ENCODE measurements around the gene SH3BP5L.

The SH3BP5L gene

DNA sequence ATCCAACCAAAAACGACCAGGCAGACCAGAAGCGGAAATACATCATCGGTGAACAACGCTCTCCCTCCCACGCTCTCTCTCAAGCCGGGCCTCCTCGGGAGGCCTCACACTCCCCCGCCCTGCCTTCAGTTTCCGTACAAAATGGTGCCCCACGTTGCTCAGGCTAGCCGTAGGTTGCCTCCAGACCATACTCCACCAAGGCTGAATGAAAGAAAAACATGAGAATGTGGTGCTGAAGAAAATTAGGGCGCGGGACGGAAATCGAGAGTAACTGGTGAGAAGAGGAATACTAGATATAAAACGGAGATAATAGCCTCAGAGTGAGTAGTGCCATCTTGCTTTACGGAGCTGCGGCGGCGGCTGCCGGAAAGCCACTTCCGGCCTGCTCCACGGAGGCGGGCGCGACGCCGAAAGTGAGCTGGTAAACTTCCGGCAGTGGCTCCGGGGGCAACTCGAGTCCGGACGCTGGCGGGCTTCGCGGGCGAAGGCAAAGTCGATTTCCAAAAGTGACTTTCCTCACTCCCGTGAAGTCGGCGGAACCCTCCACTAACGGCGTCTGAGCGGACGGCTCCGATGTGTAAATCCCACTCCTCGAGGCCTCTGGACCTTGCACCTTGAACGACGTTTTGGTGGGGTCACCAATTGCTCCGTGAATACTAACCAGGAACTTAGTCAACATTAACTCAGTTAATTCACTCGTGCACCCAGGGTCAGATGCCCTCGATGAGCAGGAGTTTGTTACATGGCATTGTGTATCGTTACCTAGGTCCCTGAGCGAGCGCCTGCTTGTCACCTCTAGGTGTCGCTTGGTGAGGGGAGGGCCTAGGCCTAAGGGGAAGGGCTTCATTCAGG is at the start of gene SH3BP5L:
Gene SH3BP5L, minus strand, starts transcription at position 7 of the 852 bp plus-strand sequence. CDS start 980 bp downstream, outside the sequence.
- in situ Hi-C loops (cut with MboI; ENCODE audit: low sequenced_read_pairs) = no loop called here

DNA sequence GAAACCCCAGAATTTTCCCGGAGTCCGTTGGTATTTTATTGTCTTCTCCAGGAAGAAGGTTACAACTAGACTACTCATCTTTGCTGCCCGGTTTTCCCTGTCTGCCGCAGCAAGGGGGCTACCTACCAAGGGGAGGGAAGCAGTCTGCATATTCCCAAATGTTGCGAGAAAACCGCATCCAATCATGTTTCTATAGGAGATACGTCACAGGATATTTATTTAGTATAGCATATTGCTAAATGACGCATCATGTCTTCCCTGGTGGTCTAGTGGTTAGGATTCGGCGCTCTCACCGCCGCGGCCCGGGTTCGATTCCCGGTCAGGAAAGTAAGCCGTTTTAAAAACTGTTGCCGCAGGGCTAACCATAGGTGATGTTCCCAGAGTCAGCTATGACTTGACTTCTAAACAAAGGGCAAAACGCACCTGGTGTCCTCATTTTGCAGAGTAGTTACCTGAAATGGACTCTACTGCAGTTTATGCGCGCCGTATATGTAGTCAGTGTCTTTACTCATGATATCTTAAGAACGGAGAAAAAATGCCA is 48.3 kb upstream of the SH3BP5L start:
- in situ Hi-C loops (cut with MboI; ENCODE audit: low sequenced_read_pairs) = no loop called here

DNA sequence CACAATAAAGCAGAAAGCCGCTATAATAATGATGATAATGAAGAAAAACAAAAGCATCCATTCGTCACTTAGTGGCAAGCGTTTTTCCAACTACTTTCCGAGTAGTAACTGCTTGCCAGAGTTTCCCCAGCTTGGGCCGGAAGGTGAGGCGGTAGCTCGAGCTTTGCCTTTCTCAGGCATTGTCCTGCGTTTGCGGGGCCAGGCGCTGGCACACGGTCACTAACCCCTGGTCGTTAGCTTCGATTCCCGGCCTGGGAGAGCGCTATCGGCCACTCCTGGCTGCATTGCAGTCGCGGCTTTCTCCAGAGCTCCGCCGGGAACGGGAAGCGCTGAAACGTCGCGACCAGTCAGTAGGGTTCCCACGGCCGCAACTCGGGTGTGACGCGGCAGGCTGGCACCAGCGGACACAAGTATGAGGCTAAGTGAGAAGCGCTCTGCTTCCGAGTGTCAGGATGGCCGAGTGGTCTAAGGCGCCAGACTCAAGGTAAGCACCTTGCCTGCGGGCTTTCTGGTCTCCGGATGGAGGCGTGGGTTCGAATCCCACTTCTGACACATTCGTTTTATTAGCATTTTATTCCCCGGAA is 47.8 kb upstream of the SH3BP5L start:
- in situ Hi-C loops (cut with MboI; ENCODE audit: low sequenced_read_pairs) = no loop called here

DNA sequence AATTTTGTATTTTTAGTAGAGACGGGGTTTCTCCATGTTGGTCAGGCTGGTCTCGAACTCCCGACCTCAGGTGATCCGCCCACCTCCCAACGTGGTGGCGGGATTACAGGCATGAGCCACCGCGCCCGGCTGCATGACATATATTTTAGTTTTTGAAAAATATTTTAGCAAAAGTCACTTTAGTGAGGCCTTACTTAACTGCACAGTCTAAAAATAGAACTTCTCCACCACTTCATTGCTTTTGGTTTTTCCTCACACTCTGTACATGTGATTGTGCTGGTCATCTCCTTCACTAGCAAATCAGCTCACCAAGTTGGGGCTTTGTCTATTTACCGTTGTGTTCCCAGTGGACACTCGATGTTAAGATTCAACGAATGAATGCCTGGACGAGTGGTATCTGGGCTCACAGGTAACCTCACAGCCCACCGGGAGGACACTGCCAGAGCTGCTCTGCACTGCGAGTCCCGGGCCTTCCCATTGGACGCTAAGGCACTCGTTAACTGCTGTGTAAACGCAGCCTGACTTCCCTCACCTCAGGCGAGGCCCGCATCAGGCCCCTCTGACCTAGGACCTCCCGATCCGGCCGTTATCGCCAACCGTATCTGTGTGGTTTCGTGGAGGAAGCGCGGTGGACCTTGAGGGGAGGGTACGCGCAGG is 47.2 kb upstream of the SH3BP5L start:
- in situ Hi-C loops (cut with MboI; ENCODE audit: low sequenced_read_pairs) = no loop called here

DNA sequence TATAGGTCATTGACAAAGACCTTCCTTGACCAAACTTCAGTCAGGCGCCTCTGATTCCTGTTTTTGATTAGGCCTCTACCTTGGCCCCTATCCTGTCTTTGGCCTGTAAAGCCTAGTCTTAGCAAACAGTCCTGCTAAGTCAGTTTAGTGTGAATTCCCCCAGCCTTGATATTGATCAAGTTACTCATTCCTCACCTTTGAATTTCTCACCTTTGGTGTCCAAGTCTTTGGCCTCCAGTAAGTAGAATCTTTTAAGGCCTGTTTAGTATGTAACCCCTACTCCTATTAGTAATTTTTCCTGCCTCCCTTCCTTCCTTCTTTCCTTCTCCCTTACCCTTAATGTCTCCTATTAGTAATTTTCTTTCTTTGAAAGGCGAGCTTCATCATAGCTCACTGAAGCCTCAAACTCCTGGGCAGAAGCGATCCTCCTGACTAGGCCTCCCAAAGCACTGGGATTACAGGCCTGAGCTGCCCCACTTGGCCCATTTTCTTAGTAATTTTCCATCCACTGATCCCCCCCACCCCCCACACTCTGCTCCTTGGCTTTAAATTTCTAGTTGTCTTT is 46.2 kb upstream of the SH3BP5L start:
- in situ Hi-C loops (cut with MboI; ENCODE audit: low sequenced_read_pairs) = no loop called here

DNA sequence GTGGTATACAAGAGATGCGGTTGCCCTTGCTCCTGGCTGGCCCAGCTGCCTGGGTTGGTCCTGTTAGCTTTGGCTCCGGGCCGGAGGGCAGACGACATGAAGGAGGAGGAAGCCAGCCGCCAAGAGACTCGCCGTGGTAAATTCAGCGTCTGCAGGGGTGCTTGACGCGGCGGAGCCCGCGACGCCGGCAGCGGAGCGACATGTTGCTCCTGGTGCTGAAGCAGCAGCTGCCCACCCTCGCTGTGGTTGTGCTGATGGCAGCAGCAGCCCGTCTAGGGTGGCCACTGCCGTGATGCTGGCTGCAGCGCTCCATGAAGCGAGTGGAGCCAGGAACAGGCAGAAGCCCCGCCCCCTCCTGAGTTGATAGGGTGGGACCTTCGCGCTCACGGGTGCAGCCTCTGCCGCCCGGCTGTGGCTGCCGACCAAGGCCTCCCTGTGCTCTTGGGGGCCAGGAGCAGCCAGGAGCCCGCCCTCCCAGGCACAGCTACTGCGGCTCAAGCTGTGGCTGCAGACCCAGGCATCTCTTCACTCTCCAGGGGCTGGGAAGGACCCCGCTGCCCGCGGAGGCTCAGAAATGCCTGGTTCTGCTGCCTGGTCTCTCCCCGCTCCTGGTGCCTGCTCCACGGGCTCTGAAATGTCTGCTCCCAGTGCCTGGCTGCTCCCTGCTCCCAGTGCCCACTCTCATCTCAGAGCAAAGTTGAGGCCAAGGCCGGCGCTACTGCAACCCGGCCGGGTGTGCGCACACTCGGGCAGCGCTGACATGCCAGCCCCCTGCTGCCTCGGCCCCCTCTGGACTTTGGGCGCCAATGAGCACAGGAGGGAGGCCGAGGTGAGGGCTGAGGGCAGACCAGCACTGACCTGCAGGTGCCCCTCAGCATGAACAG is 37.5 kb upstream of the SH3BP5L start:
- in situ Hi-C loops (cut with MboI; ENCODE audit: low sequenced_read_pairs) = no loop called here

DNA sequence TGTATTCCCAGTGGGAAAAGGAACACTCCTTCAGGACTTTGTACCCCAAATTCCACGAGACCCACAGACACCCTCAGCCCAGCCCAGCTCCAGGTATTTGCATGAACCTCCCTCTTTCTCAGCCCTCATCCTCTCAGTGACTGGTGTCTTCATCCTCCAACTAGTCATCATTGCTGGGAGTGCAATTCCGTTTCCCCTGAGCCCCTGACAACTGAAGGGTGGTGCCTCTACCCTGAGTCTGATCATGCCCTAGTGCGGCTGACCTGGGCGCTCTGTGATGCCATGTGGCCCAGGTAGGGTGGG is 36.9 kb upstream of the SH3BP5L start:
- in situ Hi-C loops (cut with MboI; ENCODE audit: low sequenced_read_pairs) = no loop called here

DNA sequence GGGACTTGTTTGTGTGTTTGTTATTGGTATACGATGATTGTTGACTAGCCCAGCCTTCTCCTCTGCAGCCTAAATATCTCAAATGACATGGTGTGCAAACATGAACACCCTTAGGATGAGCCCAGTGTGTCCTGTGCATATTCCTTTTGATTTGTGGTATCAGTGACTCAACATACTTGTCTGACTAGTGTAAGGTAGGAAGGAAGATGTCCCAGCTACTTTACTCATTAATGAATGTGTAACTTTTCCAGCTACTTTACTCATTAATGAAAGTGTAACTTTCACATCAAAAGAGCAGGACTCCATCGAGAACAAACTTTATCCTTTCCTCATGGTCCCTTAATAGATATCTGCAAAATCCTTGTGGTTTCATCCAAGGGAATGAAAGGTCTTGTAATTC is 35.9 kb upstream of the SH3BP5L start:
- in situ Hi-C loops (cut with MboI; ENCODE audit: low sequenced_read_pairs) = no loop called here

DNA sequence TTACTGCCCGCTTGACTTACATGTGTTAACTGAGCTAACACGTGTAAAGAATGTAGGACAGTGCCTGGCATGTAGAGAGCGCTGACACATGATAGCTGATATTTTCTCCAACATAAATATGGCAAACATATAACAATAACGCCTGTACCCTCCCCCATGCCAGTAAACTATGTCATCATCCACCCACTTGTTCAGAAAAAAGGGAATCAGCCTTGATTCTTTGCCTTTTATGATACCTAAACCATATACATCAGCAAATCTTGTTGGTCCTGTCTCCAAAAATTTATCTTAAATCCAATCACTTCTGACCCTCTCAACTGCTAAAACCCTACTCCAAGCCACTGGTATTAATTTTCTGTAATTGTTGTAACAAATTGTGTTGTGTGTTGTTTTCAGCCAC is 34.3 kb upstream of the SH3BP5L start:
- in situ Hi-C loops (cut with MboI; ENCODE audit: low sequenced_read_pairs) = no loop called here

DNA sequence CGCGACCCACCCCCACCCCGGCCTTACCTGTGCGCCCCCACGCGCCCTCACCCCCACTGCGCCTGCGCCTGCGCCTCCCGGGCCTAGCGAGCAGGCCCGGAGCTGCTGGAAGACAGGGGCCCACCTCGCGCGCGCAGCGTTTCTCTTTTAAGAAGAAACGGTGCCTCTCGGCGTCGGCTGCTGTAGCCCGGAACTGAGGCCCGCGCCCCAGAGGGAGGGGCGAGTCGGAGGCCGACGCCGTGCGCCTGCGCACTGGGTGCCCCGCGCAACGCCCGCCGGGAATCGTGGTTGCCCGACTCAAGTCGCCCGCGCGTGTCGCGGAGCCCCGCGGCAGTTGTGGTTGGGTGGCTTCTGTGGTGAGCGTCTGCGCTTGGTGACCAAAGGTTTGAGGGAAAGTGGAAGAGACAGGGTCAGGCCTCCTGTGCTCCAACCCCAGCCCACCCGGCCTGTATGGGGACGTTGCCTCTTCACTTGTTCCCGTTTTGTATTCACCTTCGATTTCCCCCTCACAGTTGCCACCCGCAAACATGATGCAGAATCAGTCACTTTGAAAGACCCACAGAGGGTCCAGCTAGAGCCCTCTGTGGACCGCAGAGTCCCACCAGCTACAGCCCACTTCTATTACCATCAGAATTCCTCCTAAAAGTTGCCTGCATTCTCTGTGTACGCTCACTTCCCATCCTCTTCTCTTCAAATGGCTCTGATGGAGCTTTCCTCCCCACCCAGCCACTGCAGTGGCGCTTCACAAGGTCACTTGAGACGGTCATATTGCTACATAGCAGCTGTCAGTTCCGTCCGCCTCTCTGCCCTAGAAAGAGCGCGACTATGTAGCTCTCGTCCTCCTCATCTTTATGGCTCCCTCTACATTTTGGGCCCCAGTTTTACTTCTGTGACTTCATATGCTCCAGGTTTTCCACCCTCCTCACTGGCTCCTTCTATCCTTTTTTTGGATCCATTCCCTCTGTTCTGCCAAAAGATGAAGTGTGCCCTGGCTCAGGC is 33.5 kb upstream of the SH3BP5L start, which contains the start of gene ZNF692:
Gene ZNF692, minus strand, starts transcription at position 195 of the 999 bp plus-strand sequence. CDS start 776 bp downstream, outside the sequence.
- in situ Hi-C loops (cut with MboI; ENCODE audit: low sequenced_read_pairs) = no loop called here

DNA sequence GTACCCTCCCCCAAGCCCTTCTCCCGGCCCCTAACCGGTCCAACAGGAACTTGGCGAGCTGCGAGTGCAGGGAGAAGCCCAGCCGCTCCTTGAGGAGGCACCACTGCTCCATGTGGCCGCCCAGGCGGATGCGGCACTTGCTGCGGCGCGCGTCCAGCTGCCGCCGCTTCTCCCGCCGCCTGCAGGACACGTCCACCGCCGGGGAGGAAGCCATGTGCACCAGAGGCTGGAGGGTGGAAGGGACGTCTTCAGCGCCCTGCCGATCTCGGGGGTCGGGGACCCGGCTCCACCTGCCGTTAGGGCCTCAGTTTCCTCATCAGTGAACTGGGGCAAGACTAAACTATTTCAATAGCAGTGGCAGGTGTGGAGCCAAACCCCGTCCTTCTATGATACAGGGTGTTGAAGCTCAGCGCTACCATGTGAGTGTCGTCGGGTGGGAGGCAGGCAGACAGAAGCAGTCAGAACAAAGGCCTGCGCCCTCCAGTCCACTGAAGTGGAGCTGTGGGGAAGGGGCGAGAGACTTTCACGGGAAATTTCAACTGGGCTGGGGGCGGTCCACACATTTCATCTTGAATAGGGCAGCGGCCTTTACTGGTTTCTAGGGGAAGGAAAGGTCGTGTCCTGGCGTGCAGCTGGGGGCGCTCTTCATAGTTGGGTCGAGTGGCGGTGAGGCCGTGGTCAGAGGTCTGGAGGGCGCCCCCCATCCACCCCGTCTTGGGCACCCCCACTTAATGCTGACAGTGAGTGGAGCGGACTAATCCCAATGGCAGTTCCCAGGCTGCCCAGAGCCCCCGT is 32.6 kb upstream of the SH3BP5L start:
- in situ Hi-C loops (cut with MboI; ENCODE audit: low sequenced_read_pairs) = no loop called here

DNA sequence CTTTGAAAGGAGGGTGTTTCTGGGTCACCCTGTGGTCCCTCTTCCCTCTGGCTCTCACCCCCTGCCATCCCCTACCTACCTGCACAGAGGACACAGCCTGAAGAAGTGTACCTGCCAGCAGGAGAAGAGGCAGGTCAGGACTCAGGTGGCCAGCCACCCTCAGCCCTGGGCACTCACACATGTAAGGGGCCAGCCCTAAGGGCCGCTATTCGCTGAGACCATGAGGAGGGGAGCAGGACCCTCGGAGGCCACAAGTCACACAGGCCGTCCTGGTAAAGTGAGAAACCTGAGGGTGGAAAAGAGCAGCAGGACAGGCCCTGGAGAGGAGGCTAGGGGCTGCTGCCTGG is 32.0 kb upstream of the SH3BP5L start:
- in situ Hi-C loops (cut with MboI; ENCODE audit: low sequenced_read_pairs) = no loop called here

DNA sequence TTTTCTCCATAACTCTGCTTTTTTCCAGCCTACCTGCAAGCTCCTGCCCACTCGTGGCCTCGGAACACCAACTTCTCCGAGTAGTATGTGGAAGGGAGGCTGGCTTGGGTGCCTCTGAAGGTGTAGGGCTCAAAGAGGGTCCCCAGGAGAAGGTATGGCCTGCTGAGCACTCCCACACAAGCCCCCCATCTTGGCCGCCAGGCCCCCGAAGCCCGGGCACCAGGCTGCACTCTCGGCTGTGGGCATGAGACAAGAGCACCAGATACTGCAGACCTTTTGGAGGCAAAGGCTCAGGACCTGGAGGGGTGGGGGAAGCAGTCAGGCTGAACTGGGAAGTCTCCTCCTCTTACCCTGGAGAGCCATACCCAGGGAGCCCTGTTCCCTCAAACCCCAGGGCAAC is 31.5 kb upstream of the SH3BP5L start:
- in situ Hi-C loops (cut with MboI; ENCODE audit: low sequenced_read_pairs) = no loop called here

DNA sequence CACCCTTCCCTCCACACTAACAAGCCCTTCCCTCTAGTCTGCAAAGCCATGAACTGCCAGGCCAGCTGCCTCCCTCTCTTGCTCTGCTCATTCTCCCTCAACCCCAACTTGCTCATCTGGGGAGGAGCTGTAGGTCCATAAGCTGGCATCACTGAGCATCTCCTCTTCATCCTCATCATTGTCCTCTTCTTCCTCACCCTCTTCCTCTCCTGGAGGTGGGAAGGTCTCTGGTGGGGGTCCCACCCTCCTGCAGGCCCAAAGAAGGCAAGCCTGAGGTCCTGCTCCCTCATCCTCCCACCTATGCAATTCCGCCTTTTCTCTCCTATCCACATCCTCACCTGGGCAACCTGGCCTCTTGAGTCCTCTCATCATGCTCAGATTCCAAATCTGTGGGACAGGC is 30.5 kb upstream of the SH3BP5L start:
- in situ Hi-C loops (cut with MboI; ENCODE audit: low sequenced_read_pairs) = no loop called here

DNA sequence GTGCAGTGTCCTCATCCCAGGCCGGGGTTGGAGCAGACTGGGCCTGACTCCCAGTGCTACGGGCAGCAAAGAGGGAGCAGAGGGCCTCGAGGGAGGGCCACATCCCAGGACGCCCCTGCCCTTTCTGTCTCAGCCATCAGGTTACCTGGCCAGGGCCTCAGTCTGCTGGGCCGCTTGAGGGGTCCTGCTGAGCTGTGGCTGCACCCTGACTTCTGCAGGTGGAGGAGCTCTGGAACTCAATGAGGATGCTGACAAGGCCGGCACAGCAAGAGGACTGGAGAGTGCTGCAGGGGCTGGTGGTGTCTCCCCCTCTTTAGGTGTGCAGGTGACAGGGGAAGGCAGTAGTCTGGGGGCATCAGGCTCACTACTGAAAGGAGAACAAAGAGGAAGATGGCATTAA is 29.9 kb upstream of the SH3BP5L start:
- in situ Hi-C loops (cut with MboI; ENCODE audit: low sequenced_read_pairs) = no loop called here

DNA sequence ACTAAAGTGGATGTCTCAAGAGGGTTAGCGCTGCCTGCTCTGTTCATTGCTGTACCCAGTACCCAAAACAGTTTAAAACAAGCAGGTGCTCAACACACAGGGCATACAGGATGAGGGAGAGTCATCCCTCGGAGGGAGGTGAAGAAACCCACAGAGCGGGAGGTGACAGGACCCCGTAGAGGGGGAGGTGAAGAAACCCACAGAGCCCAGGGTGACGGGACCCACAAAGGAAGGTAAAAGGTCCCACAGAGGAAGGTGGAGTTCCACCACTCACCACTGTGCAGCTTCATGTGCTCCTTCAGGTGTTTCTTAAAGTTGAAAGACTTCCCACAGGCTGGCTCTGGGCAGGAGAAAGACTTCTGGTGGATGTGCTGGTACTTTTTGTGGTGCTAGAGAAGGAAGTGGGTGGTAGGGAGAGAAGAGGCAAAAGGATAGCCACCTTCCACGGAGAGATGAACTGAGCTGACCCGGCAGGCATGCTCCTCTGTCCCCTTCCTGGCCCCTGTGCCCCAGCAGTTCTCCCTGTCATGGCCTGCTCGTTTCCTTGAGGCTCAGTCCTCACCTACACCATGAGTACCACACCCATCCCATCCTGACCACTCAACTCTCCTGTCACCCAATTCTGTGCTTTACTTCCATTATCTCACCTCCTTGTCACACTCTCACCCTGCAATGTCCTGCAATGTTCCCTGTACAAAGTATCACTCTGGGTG is 28.1 kb upstream of the SH3BP5L start:
- in situ Hi-C loops (cut with MboI; ENCODE audit: low sequenced_read_pairs) = no loop called here

DNA sequence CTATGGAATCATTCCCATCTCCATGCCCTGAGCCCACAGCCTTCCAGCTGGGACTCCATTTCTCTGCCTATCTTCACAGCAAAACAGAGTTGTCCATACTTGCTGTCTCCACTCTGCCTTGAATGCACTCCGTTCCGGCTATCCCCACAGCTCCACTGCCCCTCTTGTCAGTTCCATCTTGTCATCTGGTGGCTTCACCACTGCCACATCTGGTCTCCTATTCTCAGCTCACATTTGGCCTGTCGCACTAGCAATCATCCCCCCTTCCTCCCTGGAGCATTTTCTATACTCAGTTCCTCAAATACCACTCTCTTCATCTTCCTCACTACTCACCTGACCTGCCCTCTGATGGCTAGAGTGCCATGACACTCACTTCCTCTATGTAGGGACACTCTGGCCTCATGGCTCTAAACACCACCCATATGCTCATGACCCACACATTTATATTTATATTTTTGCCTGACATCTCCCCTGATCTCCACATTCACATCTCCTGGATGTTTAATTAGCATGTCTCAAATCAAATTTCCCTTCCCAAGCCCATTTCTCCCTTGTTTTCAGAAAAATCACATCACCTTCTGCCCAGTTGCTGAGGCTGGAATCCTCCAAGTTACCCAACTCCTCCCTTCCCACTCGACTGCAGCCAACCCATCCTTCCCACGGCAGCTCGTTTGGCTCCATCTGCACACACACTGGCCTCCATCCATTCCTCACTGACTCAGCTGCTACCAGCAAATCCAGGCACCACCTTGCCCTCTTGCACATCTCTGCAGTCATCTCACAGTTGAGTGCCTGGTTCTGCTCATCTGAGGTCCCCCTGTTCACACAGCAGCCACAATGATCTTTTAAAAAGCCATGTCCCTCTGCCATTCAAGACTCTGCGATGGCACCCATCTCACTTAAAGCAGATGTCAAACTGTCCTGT is 27.0 kb upstream of the SH3BP5L start:
- in situ Hi-C loops (cut with MboI; ENCODE audit: low sequenced_read_pairs) = no loop called here

Data from HL-60/S4 treated with retinoic acid at 250 ng/mL for 4 days and 3 days (cell line).